Measurements from ENCODE around the gene IRF2BP2.

DNA sequence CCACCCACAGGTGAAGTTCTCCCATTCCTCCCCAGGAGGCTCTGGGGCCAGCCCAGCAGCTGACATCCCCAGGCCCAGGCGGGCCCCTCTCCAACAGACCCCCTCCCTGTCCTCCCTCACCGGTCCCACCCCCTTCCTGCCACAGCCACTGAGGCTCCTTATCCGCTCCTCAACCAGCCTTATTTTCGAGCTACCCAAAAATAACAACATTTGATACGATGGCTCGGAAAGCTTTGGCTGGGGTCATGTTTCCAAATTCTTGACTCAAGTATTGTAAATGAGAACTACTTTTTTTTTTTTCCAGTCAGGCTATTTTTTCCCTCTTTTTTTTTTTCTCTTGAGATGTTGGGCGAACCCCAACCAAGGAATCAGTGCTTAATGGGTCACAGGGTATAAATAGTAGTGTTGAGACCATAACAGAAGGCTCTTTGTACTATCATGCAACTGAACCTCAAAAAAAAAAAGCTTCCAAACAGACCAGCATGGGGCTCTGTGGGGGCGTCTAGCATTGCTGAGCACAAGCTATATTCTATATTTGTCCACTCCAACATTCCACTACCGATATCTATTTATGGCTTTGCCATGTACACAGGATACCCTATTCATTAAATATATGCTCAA is 27.2 kb downstream of the IRF2BP2 start:
- TF ChIP-seq POLR2A (IDR thresholded peaks at IDR 0.05) (no peak), POLR2AphosphoS5 (IDR thresholded peaks at IDR 0.05; ENCODE audit: insufficient read depth in 1 of 2, low read depth in 1 of 2) (no peak)
- TF ChIP-seq, protein P1, sequence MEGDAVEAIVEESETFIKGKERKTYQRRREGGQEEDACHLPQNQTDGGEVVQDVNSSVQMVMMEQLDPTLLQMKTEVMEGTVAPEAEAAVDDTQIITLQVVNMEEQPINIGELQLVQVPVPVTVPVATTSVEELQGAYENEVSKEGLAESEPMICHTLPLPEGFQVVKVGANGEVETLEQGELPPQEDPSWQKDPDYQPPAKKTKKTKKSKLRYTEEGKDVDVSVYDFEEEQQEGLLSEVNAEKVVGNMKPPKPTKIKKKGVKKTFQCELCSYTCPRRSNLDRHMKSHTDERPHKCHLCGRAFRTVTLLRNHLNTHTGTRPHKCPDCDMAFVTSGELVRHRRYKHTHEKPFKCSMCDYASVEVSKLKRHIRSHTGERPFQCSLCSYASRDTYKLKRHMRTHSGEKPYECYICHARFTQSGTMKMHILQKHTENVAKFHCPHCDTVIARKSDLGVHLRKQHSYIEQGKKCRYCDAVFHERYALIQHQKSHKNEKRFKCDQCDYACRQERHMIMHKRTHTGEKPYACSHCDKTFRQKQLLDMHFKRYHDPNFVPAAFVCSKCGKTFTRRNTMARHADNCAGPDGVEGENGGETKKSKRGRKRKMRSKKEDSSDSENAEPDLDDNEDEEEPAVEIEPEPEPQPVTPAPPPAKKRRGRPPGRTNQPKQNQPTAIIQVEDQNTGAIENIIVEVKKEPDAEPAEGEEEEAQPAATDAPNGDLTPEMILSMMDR (IDR thresholded peaks at IDR 0.05), result no peak
